ENCODE data around the gene NSMCE1.

The NSMCE1 gene

GRCh38 chr16:27218756-27219155 is 49.8 kb downstream of the NSMCE1 start:
- Histone ChIP-seq H2AFZ (ENCODE audit: low read length) (no peak overlapping the region), H3K36me3 (ENCODE audit: insufficient read depth, low read length) (peaks cover 6% of the 10 kb centered on the region), H4K20me1 (ENCODE audit: insufficient read depth, low read length) (no peaks in the 10 kb centered on the region), H3K27ac (ENCODE audit: low read depth, low read length, poor library complexity, severe bottlenecking) (no peak overlapping the region), H3K9ac (ENCODE audit: low read length) (no peak overlapping the region), H3K9me2 (ENCODE audit: low read depth, low read length) (no peaks in the 10 kb centered on the region), H3K4me3 (ENCODE audit: low read depth, low read length, poor library complexity, severe bottlenecking) (no peak overlapping the region), H3K4me1 (ENCODE audit: insufficient read depth, low read length, severe bottlenecking) (peaks cover 6% of the 10 kb centered on the region), H3K27me3 (ENCODE audit: insufficient read depth, low read length) (no peaks in the 10 kb centered on the region), H3F3A (ENCODE audit: insufficient read depth, low read length) (no peaks in the 10 kb centered on the region), H3K79me2 (ENCODE audit: insufficient read depth, low read length) (no peaks in the 10 kb centered on the region), H3K4me2 (ENCODE audit: low read length) (no peak overlapping the region), H3K9me3 (ENCODE audit: low read length) (no peaks in the 10 kb centered on the region)
- TF ChIP-seq CTCF (IDR thresholded peaks at IDR 0.05; ENCODE audit: low read length) (no peak), EZH2 (IDR thresholded peaks at IDR 0.05; ENCODE audit: borderline replicate concordance, low read length) (no peak)

GRCh38 chr16:27217256-27217655 is 51.3 kb downstream of the NSMCE1 start:
- TF ChIP-seq CTCF (IDR thresholded peaks at IDR 0.05; ENCODE audit: low read length): no peak
- no peak for TF ChIP-seq EZH2 (IDR thresholded peaks at IDR 0.05; ENCODE audit: borderline replicate concordance, low read length)
- Histone ChIP-seq H4K20me1 (ENCODE audit: insufficient read depth, low read length) (no peaks in the 10 kb centered on the region), H3F3A (ENCODE audit: insufficient read depth, low read length) (no peaks in the 10 kb centered on the region), H3K4me1 (ENCODE audit: insufficient read depth, low read length, severe bottlenecking) (peaks cover 3% of the 10 kb centered on the region), H3K27ac (ENCODE audit: low read depth, low read length, poor library complexity, severe bottlenecking) (no peak overlapping the region), H3K4me2 (ENCODE audit: low read length) (no peak overlapping the region), H3K27me3 (ENCODE audit: insufficient read depth, low read length) (no peaks in the 10 kb centered on the region), H3K9me2 (ENCODE audit: low read depth, low read length) (no peaks in the 10 kb centered on the region), H2AFZ (ENCODE audit: low read length) (no peak overlapping the region), H3K79me2 (ENCODE audit: insufficient read depth, low read length) (no peaks in the 10 kb centered on the region), H3K9me3 (ENCODE audit: low read length) (no peaks in the 10 kb centered on the region), H3K9ac (ENCODE audit: low read length) (no peak overlapping the region), H3K36me3 (ENCODE audit: insufficient read depth, low read length) (peaks cover 5% of the 10 kb centered on the region), H3K4me3 (ENCODE audit: low read depth, low read length, poor library complexity, severe bottlenecking) (no peak overlapping the region)

GRCh38 chr16:27216297-27216885 is 52.2 kb downstream of the NSMCE1 start:
- no peaks in the 10 kb centered on the region for H3K27me3 ChIP-seq (ENCODE audit: insufficient read depth, low read length)
- no peak overlapping the region for H3K4me2 ChIP-seq (ENCODE audit: low read length)
- H3K4me1 ChIP-seq (ENCODE audit: insufficient read depth, low read length, severe bottlenecking): no peaks in the 10 kb centered on the region
- peaks cover 5% of the 10 kb centered on the region for H3K36me3 ChIP-seq (ENCODE audit: insufficient read depth, low read length)
- no peak overlapping the region for H3K27ac ChIP-seq (ENCODE audit: low read depth, low read length, poor library complexity, severe bottlenecking)
- TF ChIP-seq EZH2 (IDR thresholded peaks at IDR 0.05; ENCODE audit: borderline replicate concordance, low read length) (no peak), CTCF (IDR thresholded peaks at IDR 0.05; ENCODE audit: low read length) (no peak)
- no peaks in the 10 kb centered on the region for H3F3A ChIP-seq (ENCODE audit: insufficient read depth, low read length)
- H3K79me2 ChIP-seq (ENCODE audit: insufficient read depth, low read length): no peaks in the 10 kb centered on the region
- H3K9me3 ChIP-seq (ENCODE audit: low read length): no peaks in the 10 kb centered on the region
- H2AFZ ChIP-seq (ENCODE audit: low read length): no peak overlapping the region
- no peak overlapping the region for H3K9ac ChIP-seq (ENCODE audit: low read length)
- no peak overlapping the region for H3K4me3 ChIP-seq (ENCODE audit: low read depth, low read length, poor library complexity, severe bottlenecking)
- no peaks in the 10 kb centered on the region for H3K9me2 ChIP-seq (ENCODE audit: low read depth, low read length)
- no peaks in the 10 kb centered on the region for H4K20me1 ChIP-seq (ENCODE audit: insufficient read depth, low read length)

Measured in OCI-LY1 (cell line).